Body of pancreas (tissue), 4 donors: ENCODE data around the gene KIF16B. TPM values are rescaled to one million over a fixed set of nuclear protein-coding genes. Genes with fewer than 3 reads are reported as not detected.

ENCODE experiments used
- ATAC-seq: fragments of 150-250 bp; one replicate; pipeline ENCODE4 v1.9.1; 2016
- DNase-seq, 4 donors: peaks; one replicate each; pipeline ENCODE4 v3.0.0-alpha.2; 2019
- H3K27ac ChIP-seq, 4 donors: fragments of 200-600 bp; sonication (generic); 1 replicate in 3 of 4; 2 replicates in 1 of 4; pipeline versions ENCODE4 v1.5.1 to v1.6.1; 2016 to 2019; ENCODE audit warnings: mild to moderate bottlenecking in 1 of 4, mixed read lengths in 1 of 4, moderate library complexity in 1 of 4
- H3K27me3 ChIP-seq, 2 donors: fragments of 200-600 bp; sonication (generic); one replicate each; pipeline ENCODE4 v1.6.0; 2016; ENCODE audit warnings: mild to moderate bottlenecking in 1 of 2
- H3K36me3 ChIP-seq, 2 donors: fragments of 200-600 bp; sonication (generic); replicated peaks in 1 of 2; 2 replicates each; pipeline ENCODE4 v1.5.1; 2016; ENCODE audit warnings: low read depth in 2 of 2; ENCODE audit not compliant: insufficient read depth in 1 of 2
- H3K4me1 ChIP-seq: fragments of 200-600 bp; sonication (generic); one replicate; pipeline ENCODE4 v1.6.0; 2016
- H3K4me3 ChIP-seq, 2 donors: fragments of 200-600 bp; sonication (generic); 1 replicate in 1 of 2; 2 replicates in 1 of 2; pipeline ENCODE4 v1.5.1; 2016 to 2019
- H3K9me3 ChIP-seq, 3 donors: fragments of 200-600 bp; sonication (generic); 1 replicate in 2 of 3; 2 replicates in 1 of 3; pipeline ENCODE4 v1.5.1; 2016
- CTCF ChIP-seq, 7 experiments: fragments of 450-650 bp in 4 of 7; fragments of 200-600 bp in 3 of 7; sonication (generic) in 3 of 7; IDR thresholded peaks; one replicate each; pipeline ENCODE4 v1.5.1; 2016 to 2019; ENCODE audit warnings: antibody characterized with exemption in 7 of 7
- POLR2A ChIP-seq, 3 donors: fragments of 450-650 bp; IDR thresholded peaks; one replicate each; pipeline ENCODE4 v1.6.1; 2016; ENCODE audit warnings: antibody characterized with exemption in 3 of 3, mild to moderate bottlenecking in 2 of 3
- WGBS, 2 donors: methylation state at CpG; one replicate each; pipeline ENCODE4 v1.1.5; 2017; 5-methylcytosine and 5-hydroxymethylcytosine counted together
- intact Hi-C: fragments of 100-400 bp; cut with DNase I; formaldehyde crosslinking; loops from one replicate; pipeline ENCODE4 v1.15.1; 2023
- total RNA-seq, 2 donors: library from RNA; depleted of rRNA; stranded (reverse); fragments of >200 nt; gene quantifications; one replicate each; pipeline ENCODE4 v1.1.0, GENCODE V29; 2016

KIF16B gene
- total RNA-seq, 2 donors from 2014 or later = 13.7 to 55.0 TPM

- Histone ChIP-seq H3K36me3 (peaks cover 0 to 2% of the 10 kb centered on the region in 2 donors), H3K4me3 (no peak overlapping the region), H3K27me3 (no peaks in the 10 kb centered on the region), H3K27ac (no peak overlapping the region), H3K4me1 (no peaks in the 10 kb centered on the region), H3K9me3 (no peaks in the 10 kb centered on the region)
- ATAC-seq (no peak), DNase-seq (no peak)
- intact Hi-C loops = no loop called here
- WGBS, 2 donors = 91 to 100% methylated on average over 1 of the region's 1 CpG
- TF ChIP-seq POLR2A (IDR thresholded peaks at IDR 0.05) (no peak), CTCF (IDR thresholded peaks at IDR 0.05) (no peak)
Measured at GRCh38 chr20:16362642-16363041, 210.6 kb downstream of the KIF16B start.

- TF ChIP-seq POLR2A (IDR thresholded peaks at IDR 0.05) = no peak
- ATAC-seq = no peak
- WGBS, 2 donors = 75 to 96% methylated on average over 5 of the region's 5 CpGs
- Histone ChIP-seq H3K36me3 (peaks cover 0 to 2% of the 10 kb centered on the region in 2 donors), H3K9me3 (no peaks in the 10 kb centered on the region), H3K4me1 (no peaks in the 10 kb centered on the region), H3K27me3 (no peaks in the 10 kb centered on the region), H3K4me3 (no peak overlapping the region), H3K27ac (no peak overlapping the region)
- intact Hi-C loops = no loop called here
- no peak for DNase-seq
Measured at GRCh38 chr20:16360668-16361067, 212.6 kb downstream of the KIF16B start.

GRCh38 chr20:16353417-16353781 is 219.8 kb downstream of the KIF16B start:
- intact Hi-C loops = no loop called here
- ATAC-seq (no peak), DNase-seq (no peak)
- Histone ChIP-seq H3K27me3 (no peaks in the 10 kb centered on the region), H3K36me3 (no peaks in the 10 kb centered on the region), H3K4me1 (no peaks in the 10 kb centered on the region), H3K9me3 (no peaks in the 10 kb centered on the region), H3K27ac (no peak overlapping the region), H3K4me3 (no peak overlapping the region)
- WGBS, 2 donors = 92 to 100% methylated on average over 1 of the region's 1 CpG
- no peak for TF ChIP-seq POLR2A (IDR thresholded peaks at IDR 0.05)
- TF ChIP-seq CTCF (IDR thresholded peaks at IDR 0.05) = no peak

- Histone ChIP-seq H3K4me3 (no peak overlapping the region), H3K4me1 (no peaks in the 10 kb centered on the region), H3K9me3 (no peaks in the 10 kb centered on the region), H3K27me3 (no peaks in the 10 kb centered on the region), H3K36me3 (no peaks in the 10 kb centered on the region), H3K27ac (no peak overlapping the region)
- TF ChIP-seq POLR2A (IDR thresholded peaks at IDR 0.05) = no peak
- TF ChIP-seq CTCF (IDR thresholded peaks at IDR 0.05) = no peak
- ATAC-seq = no peak
- intact Hi-C loops = no loop called here
- 95 to 96% methylated on average over 5 of the region's 5 CpGs for WGBS, 2 donors
- no peak for DNase-seq
Measured at GRCh38 chr20:16352751-16353416, 220.4 kb downstream of the KIF16B start.

- H3K36me3 ChIP-seq = no peaks in the 10 kb centered on the region
- DNase-seq = no peak
- intact Hi-C loops = no loop called here
- H3K9me3 ChIP-seq = no peaks in the 10 kb centered on the region
- WGBS, 2 donors = 80% methylated on average over 4 of the region's 4 CpGs
- no peak overlapping the region for H3K4me3 ChIP-seq
- no peak for TF ChIP-seq POLR2A (IDR thresholded peaks at IDR 0.05)
- TF ChIP-seq CTCF (IDR thresholded peaks at IDR 0.05) = peak in 1 of 7 experiments; percentile 5
- no peak for ATAC-seq
- H3K4me1 ChIP-seq = no peaks in the 10 kb centered on the region
- H3K27me3 ChIP-seq = no peaks in the 10 kb centered on the region
- no peak overlapping the region for H3K27ac ChIP-seq
Measured at GRCh38 chr20:16352321-16352720, 220.9 kb downstream of the KIF16B start.
